ENCODE data around the gene SPSB1. TPM values are rescaled to one million over a fixed set of nuclear protein-coding genes. Genes with fewer than 3 reads are reported as not detected.
A peak's percentile ranks its signal among the peaks of the same experiment; 100 is the strongest.

The SPSB1 gene
- total and polyA plus RNA-seq, 2 donors from 2014 or later: 12.7 to 25.9 TPM

DNA sequence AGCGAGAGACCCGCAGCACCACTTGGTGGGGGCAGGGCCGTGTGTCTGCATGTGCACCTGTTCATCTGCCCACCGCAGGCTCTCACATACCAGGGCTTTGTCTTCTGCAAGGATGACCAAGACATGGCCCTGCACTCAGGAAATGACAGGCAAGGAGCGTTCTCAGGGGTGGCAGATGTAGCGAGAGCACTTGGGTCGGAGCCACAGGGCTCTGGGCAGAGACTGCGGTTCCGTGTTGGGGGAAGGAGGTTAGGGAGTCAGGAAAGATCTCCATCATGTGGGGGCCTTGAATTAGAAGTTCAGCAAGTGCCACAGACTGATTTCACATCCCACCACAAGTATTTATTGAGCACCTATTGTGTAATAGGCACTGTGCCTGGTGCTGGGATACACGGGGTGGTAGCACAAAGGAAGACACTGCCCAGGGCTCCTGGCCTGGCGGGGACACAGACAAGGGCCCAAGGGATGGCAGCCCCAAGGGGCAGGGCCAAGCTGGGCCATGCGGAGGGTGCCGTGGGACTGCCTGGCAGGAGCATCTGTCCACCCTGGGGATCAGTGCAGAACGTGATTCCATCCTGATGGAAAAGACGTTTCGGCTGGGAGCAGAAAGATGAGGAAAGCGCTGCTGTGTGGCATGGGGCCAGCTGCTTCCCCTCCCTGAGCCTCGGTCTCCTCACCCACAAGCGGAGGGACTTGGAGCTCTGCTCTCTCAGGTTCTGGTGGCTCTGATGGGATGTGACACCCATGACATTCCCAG lies 11.4 kb upstream of the SPSB1 start:
- intact Hi-C loops (cut with DNase I): loop anchor here (10.0 kb wide), 1 partner anchor 174 kb away; no protein-coding TSS in a partner anchor
- peaks cover 0 to 8% (median 0%) of the 10 kb centered on the region in 3 donors for H3K9me3 ChIP-seq (ENCODE audit: control insufficient read depth in 2 of 3, insufficient read depth in 1 of 3, low read length in 3 of 3)
- no peak overlapping the region for H3K9ac ChIP-seq (ENCODE audit: low read length in 3 of 3)
- FAIRE-seq (no peak), DNase-seq (peak in 1 of 5 donors; percentile 59)
- TF ChIP-seq, protein P1, sequence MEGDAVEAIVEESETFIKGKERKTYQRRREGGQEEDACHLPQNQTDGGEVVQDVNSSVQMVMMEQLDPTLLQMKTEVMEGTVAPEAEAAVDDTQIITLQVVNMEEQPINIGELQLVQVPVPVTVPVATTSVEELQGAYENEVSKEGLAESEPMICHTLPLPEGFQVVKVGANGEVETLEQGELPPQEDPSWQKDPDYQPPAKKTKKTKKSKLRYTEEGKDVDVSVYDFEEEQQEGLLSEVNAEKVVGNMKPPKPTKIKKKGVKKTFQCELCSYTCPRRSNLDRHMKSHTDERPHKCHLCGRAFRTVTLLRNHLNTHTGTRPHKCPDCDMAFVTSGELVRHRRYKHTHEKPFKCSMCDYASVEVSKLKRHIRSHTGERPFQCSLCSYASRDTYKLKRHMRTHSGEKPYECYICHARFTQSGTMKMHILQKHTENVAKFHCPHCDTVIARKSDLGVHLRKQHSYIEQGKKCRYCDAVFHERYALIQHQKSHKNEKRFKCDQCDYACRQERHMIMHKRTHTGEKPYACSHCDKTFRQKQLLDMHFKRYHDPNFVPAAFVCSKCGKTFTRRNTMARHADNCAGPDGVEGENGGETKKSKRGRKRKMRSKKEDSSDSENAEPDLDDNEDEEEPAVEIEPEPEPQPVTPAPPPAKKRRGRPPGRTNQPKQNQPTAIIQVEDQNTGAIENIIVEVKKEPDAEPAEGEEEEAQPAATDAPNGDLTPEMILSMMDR (IDR thresholded peaks at IDR 0.05; ENCODE audit: borderline replicate concordance, extremely low read depth, insufficient read depth): no peak
- H3K36me3 ChIP-seq (ENCODE audit: control insufficient read depth in 2 of 3, insufficient read depth in 3 of 3, low read length in 3 of 3): no peaks in the 10 kb centered on the region
- no peak overlapping the region for H3K27ac ChIP-seq (ENCODE audit: low read depth in 2 of 2, low read length in 2 of 2)
- H3K4me1 ChIP-seq (ENCODE audit: control insufficient read depth in 2 of 3, insufficient read depth in 2 of 3, low read depth in 1 of 3, low read length in 3 of 3): peaks cover 0 to 5% (median 0%) of the 10 kb centered on the region in 3 donors
- no peaks in the 10 kb centered on the region for H3K27me3 ChIP-seq (ENCODE audit: control insufficient read depth, insufficient read depth, low read length)
- no peak overlapping the region for H3K4me3 ChIP-seq (ENCODE audit: low read length in 3 of 3)

DNA sequence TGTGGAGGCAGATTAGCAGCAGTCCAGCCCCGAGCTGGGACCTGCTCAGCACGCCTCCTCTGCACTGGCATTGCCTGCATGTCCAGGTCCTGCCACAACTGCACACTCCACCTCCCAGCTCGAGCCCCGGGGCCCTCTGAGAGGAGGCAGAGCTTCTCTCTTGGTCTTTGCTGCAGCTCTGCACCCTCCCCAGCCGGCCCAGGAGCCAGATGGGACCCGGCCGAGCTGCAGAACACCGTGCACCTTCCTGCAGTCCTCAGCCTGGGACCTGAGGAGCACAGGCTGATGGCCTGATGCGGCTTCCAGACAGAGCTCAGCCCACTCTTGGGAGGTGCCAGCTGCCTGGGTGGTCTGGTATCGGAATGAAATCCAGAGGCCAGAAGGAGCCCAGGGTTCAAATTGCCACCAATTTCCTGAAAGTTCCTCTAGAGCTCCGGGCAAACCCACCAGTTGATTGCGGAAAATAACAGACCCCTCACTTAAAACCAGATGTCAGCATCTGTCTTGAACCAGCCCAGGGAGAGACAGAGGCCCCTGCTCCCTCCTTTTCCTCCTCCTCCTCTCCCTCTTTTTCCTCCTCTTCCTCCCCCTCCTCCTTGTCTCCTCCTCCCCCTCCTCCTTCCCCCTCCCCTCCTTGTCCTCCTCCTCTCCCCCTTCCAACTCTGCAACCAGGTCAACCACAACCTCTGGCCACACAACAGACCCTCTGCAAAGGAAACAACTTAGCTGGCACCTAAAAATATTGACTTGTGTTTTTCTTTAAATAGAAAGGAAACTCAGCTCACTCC lies 10.6 kb upstream of the SPSB1 start:
- Histone ChIP-seq H3K27me3 (ENCODE audit: control insufficient read depth, insufficient read depth, low read length) (no peaks in the 10 kb centered on the region), H3K4me3 (ENCODE audit: low read length in 3 of 3) (no peak overlapping the region), H3K27ac (ENCODE audit: low read depth in 2 of 2, low read length in 2 of 2) (no peak overlapping the region), H3K9ac (ENCODE audit: low read length in 3 of 3) (no peak overlapping the region), H3K36me3 (ENCODE audit: control insufficient read depth in 2 of 3, insufficient read depth in 3 of 3, low read length in 3 of 3) (no peaks in the 10 kb centered on the region), H3K9me3 (ENCODE audit: control insufficient read depth in 2 of 3, insufficient read depth in 1 of 3, low read length in 3 of 3) (peaks cover 0 to 10% (median 0%) of the 10 kb centered on the region in 3 donors), H3K4me1 (ENCODE audit: control insufficient read depth in 2 of 3, insufficient read depth in 2 of 3, low read depth in 1 of 3, low read length in 3 of 3) (peaks cover 0 to 5% (median 0%) of the 10 kb centered on the region in 3 donors)
- FAIRE-seq (no peak), DNase-seq (peak in 1 of 5 donors; percentile 53)
- intact Hi-C loops (cut with DNase I): loop anchor here (10.0 kb wide), 1 partner anchor 173 kb away; no protein-coding TSS in a partner anchor
- TF ChIP-seq, protein P1 (IDR thresholded peaks at IDR 0.05; ENCODE audit: borderline replicate concordance, extremely low read depth, insufficient read depth): no peak

DNA sequence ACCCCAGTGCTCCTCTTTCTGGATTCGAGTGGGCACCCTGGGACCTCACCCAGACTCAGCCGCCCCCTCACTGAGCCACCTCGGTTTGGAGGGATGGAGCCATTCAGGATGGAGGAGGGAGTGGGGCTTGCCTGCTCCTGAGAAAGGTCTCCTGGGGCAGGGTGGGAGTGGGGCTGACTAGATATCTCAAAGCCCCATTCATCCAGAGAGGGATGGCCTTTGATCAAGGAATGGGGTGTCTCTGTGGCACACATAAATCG lies 10.1 kb upstream of the SPSB1 start:
- Histone ChIP-seq H3K27ac (ENCODE audit: low read depth in 2 of 2, low read length in 2 of 2) (no peak overlapping the region), H3K4me1 (ENCODE audit: control insufficient read depth in 2 of 3, insufficient read depth in 2 of 3, low read depth in 1 of 3, low read length in 3 of 3) (peaks cover 0 to 5% (median 0%) of the 10 kb centered on the region in 3 donors), H3K9me3 (ENCODE audit: control insufficient read depth in 2 of 3, insufficient read depth in 1 of 3, low read length in 3 of 3) (peaks cover 0 to 14% (median 0%) of the 10 kb centered on the region in 3 donors), H3K27me3 (ENCODE audit: control insufficient read depth, insufficient read depth, low read length) (no peaks in the 10 kb centered on the region), H3K9ac (ENCODE audit: low read length in 3 of 3) (no peak overlapping the region), H3K36me3 (ENCODE audit: control insufficient read depth in 2 of 3, insufficient read depth in 3 of 3, low read length in 3 of 3) (no peaks in the 10 kb centered on the region), H3K4me3 (ENCODE audit: low read length in 3 of 3) (no peak overlapping the region)
- intact Hi-C loops (cut with DNase I): loop anchor here (10.0 kb wide), 1 partner anchor 172 kb away; no protein-coding TSS in a partner anchor
- no peak for FAIRE-seq
- TF ChIP-seq, protein P1 (IDR thresholded peaks at IDR 0.05; ENCODE audit: borderline replicate concordance, extremely low read depth, insufficient read depth): no peak
- peak in 1 of 5 donors; percentile 70 for DNase-seq

Data from kidney (tissue), 14 donors.